ENCODE measurements around the gene CORO7.

Gene CORO7

DNA sequence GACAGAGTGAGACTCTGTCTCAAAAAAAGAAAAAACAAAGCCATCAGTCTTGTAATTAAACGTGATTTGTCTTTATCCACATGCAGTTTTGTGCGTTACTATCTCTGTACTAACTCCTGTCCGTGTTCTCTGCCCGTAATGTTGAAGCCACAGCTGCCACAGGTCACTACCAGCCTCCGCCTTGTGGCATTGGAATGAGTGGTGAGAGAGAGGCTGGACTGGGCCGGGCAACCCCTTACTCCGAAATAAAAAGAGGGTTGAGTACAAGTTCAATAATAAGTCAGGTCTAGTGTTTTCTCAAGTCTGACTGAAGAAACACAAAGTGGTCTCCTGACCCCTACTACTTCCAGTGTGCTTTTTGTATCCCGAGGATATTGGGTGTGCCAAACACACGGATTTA is 14.6 kb upstream of the CORO7 start:
- POLR2A ChIA-PET: no interaction called here
- CTCF ChIA-PET: no interaction called here
- no peak for DNase-seq (ENCODE audit: extremely low spot score)
- TF ChIP-seq FOXA1 (IDR thresholded peaks at IDR 0.05) (no peak), LEF1 (IDR thresholded peaks at IDR 0.05; ENCODE audit: borderline replicate concordance) (no peak), FOXK2 (IDR thresholded peaks at IDR 0.05) (no peak), SUZ12 (IDR thresholded peaks at IDR 0.05) (no peak), CTBP1 (IDR thresholded peaks at IDR 0.05; ENCODE audit: borderline replicate concordance) (no peak), L3MBTL2 (conservative IDR thresholded peaks at IDR 0.05) (no peak), ZNF384 (IDR thresholded peaks at IDR 0.05) (no peak), BHLHE40 (IDR thresholded peaks at IDR 0.05; ENCODE audit: borderline replicate concordance) (no peak), TARDBP (IDR thresholded peaks at IDR 0.05) (no peak), ELF4 (IDR thresholded peaks at IDR 0.05) (no peak), ARNT (IDR thresholded peaks at IDR 0.05) (no peak)

DNA sequence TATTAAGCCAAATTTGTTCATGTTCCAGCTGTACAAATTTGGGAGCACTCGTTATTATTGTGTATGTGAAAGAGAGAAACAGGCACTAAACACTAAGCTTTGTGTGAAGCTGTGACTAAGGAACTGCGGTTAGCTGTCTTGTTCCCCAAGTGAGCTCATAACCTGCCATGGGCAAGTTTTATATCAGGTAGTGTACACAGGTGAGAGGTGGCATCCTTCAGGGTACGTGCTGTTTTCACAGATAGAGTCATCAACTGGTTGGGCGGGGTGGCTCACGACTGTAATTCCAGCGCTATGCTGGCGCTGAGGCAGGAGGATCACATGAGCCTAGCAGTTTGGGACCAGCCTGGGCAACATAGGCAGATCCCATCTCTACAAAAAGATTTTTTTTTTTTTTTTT is 12.1 kb upstream of the CORO7 start:
- CTCF ChIA-PET: no interaction called here
- no peak for DNase-seq (ENCODE audit: extremely low spot score)
- no peak for TF ChIP-seq ZNF384 (IDR thresholded peaks at IDR 0.05)
- POLR2A ChIA-PET: interaction anchor here (1.8 kb wide), 1 partner anchor 11 kb away, joined by 7 read pairs; the partner anchor contains the start of gene CORO7

DNA sequence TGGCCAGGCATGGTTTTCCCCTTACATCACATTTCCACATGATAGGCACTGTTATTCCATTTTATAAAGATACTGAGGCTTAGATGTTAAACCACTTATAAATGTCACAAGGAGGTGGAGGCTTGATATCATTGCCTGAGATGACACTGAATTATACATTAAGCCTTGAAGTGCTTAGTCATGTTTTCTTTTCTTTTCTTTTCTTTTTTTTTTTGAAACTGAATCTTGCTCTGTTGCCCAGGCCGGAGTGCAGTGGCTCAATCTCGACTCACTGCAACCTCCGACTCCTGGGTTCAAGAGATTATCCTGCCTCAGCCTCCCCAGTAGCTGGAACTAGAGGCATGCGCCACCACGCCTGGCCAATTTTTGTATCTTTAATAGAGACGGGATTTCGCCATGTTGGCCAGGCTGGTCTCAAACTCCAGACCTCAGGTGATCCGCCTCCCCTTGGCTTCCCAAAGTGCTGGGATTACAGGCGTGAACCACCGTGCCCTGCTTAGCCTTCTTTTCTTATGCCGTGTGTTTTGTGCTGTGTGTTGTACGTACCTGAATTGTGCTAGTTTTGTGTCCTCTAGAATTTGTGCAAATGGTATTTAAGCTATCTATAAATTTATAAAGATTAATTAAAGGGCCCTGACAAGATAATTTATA is 10.5 kb upstream of the CORO7 start:
- ChIA-PET POLR2A (interaction anchor here (1.8 kb wide), 1 partner anchor 10 kb away, joined by 7 read pairs; the partner anchor contains the start of gene CORO7), CTCF (no interaction called here)
- TF ChIP-seq FOXM1 (IDR thresholded peaks at IDR 0.05; ENCODE audit: borderline replicate concordance): no peak
- TF ChIP-seq L3MBTL2 (conservative IDR thresholded peaks at IDR 0.05): no peak
- TF ChIP-seq CTBP1 (IDR thresholded peaks at IDR 0.05; ENCODE audit: borderline replicate concordance): no peak
- DNase-seq (ENCODE audit: extremely low spot score): no peak

DNA sequence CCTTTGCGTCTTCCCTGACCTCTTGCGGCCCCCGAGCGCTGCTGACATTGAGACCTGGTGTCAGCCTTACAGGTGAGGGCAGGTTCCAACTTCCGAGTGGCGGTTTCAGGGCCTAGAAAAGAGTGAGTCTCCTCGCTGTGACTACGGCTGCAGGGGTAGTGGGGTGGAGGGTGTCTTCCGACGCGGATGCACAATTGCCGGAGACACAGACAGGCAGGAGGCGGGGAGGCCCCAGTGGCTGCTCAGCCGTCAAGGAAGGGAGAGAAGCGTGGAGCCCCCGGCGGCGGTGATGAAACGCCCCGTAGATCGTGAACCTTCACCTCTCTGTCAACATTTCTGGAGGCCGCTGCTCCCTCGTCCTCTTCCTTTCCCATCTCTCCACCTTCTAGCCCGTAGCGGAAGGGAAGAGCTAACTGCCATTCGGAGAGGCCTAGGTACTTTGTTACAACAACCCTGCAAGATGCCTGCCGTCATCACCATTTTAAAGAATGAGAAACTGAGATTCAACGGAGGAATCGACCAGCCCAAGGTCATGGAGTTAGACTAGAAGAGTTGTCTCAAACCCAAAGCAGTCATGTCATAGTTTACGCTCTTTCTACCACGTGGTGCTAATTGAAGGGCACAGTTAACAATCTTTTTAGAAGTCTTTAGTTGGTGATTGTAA is 9.8 kb upstream of the CORO7 start:
- ChIA-PET CTCF (interaction anchor here (0.6 kb wide), 1 partner anchor 190 kb away, joined by 3 read pairs; no protein-coding TSS in a partner anchor), POLR2A (interaction anchor here (0.6 kb wide), 1 partner anchor 211 kb away, joined by 3 read pairs; no protein-coding TSS in a partner anchor)
- DNase-seq (ENCODE audit: extremely low spot score): peak; percentile 29
- TF ChIP-seq CTBP1 (IDR thresholded peaks at IDR 0.05; ENCODE audit: borderline replicate concordance) (no peak), BHLHE40 (IDR thresholded peaks at IDR 0.05; ENCODE audit: borderline replicate concordance) (no peak), FOXK2 (IDR thresholded peaks at IDR 0.05) (no peak), ELF4 (IDR thresholded peaks at IDR 0.05) (no peak)
- TF ChIP-seq, protein P1, sequence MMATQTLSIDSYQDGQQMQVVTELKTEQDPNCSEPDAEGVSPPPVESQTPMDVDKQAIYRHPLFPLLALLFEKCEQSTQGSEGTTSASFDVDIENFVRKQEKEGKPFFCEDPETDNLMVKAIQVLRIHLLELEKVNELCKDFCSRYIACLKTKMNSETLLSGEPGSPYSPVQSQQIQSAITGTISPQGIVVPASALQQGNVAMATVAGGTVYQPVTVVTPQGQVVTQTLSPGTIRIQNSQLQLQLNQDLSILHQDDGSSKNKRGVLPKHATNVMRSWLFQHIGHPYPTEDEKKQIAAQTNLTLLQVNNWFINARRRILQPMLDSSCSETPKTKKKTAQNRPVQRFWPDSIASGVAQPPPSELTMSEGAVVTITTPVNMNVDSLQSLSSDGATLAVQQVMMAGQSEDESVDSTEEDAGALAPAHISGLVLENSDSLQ (IDR thresholded peaks at IDR 0.05): no peak

DNA sequence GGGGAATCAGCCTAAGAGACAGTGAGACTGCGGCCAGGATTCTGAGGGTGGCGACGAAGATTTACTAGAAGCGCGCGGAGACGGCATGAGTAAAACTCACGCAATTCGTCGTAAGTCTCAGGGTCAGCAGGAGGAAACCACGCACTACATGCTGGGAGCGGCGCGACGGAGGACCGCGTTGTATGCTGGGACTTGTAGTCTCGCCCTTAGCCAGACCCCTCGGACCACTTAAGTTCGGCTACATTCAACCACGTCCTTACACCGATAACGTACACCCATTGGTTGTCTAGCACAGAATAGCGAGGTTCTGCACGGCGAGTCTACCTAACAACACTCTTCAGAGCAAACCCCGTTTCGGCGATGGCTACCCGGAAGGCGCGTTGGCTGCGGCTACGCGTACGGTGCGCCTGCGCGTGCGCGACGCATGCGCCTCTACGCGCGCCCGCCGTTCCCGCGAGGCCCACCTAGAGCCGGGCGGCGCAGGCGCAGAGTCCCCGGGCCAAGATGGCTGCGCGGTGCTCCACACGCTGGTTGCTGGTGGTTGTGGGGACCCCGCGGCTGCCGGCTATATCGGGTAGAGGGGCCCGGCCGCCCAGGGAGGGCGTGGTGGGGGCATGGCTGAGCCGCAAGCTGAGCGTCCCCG is 9.1 kb upstream of the CORO7 start, which contains the start of gene DNAJA3:
TSS of gene DNAJA3 (plus strand) at position 491 of the 643 bp plus-strand sequence. CDS start at position 505, 14 bp downstream.
- ChIA-PET CTCF (interaction anchor here (0.6 kb wide), 1 partner anchor 191 kb away, joined by 3 read pairs; no protein-coding TSS in a partner anchor), POLR2A (interaction anchor here (0.6 to 0.9 kb wide), 2 partner anchors 10 to 210 kb away, joined by 3 read pairs; no protein-coding TSS in a partner anchor)
- peak; percentile 98 for DNase-seq (ENCODE audit: extremely low spot score)

DNA sequence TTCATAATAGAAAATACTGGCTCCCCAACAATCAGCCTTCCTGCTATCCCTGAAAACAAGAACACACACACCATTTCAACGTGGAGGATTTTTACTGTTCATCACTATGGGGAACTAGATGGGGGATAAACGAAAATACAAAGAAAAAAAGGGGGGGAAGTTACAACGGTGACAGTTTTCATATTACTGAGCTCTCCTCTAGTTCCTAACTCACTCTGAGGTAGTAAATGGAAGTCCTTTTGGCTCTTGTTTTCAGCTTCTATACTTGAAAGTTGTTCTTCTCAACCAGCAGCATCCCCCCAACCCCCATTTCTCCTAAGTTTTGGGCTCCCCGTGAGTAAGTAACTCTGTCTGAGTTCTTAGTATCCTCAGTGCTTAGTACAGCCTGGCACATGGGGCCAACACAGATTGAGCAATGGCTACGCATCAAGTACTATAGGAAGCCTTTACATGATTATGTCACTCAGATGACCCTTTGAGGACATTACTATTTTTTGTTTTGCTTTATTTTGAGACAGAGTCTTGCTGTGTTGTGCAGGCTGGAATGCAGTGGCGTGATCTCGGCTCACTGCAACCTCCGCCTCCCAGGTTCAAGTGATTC is 4.2 kb upstream of the CORO7 start:
- ChIA-PET CTCF (no interaction called here), POLR2A (interaction anchor here (0.6 kb wide), 1 partner anchor 154 kb away, joined by 3 read pairs; no protein-coding TSS in a partner anchor)
- no peak for TF ChIP-seq TARDBP (IDR thresholded peaks at IDR 0.05)
- TF ChIP-seq L3MBTL2 (conservative IDR thresholded peaks at IDR 0.05): no peak
- TF ChIP-seq LEF1 (IDR thresholded peaks at IDR 0.05; ENCODE audit: borderline replicate concordance): no peak
- no peak for TF ChIP-seq SUZ12 (IDR thresholded peaks at IDR 0.05)
- no peak for TF ChIP-seq HDGF (IDR thresholded peaks at IDR 0.05; ENCODE audit: borderline replicate concordance)
- no peak for TF ChIP-seq NFRKB (IDR thresholded peaks at IDR 0.05)
- TF ChIP-seq FOXA1 (IDR thresholded peaks at IDR 0.05): no peak
- TF ChIP-seq BHLHE40 (IDR thresholded peaks at IDR 0.05; ENCODE audit: borderline replicate concordance): no peak
- TF ChIP-seq ARNT (IDR thresholded peaks at IDR 0.05): no peak
- TF ChIP-seq SP1 (IDR thresholded peaks at IDR 0.05): no peak
- no peak for TF ChIP-seq ZNF384 (IDR thresholded peaks at IDR 0.05)
- TF ChIP-seq, protein P1 (IDR thresholded peaks at IDR 0.05): no peak
- TF ChIP-seq CTBP1 (IDR thresholded peaks at IDR 0.05; ENCODE audit: borderline replicate concordance): no peak
- TF ChIP-seq FOXK2 (IDR thresholded peaks at IDR 0.05): no peak
- no peak for DNase-seq (ENCODE audit: extremely low spot score)

More for the DNA sequence above, 9.1 kb upstream of the CORO7 start, which contains the start of gene DNAJA3:
- TF ChIP-seq FOXM1 (IDR thresholded peaks at IDR 0.05; ENCODE audit: borderline replicate concordance): no peak
- TF ChIP-seq NFRKB (IDR thresholded peaks at IDR 0.05): no peak
- no peak for TF ChIP-seq ARNT (IDR thresholded peaks at IDR 0.05)
- no peak for TF ChIP-seq CTBP1 (IDR thresholded peaks at IDR 0.05; ENCODE audit: borderline replicate concordance)
- peak; percentile 83 for TF ChIP-seq L3MBTL2 (conservative IDR thresholded peaks at IDR 0.05)
- no peak for TF ChIP-seq FOXK2 (IDR thresholded peaks at IDR 0.05)
- TF ChIP-seq SP1 (IDR thresholded peaks at IDR 0.05): no peak
- no peak for TF ChIP-seq BHLHE40 (IDR thresholded peaks at IDR 0.05; ENCODE audit: borderline replicate concordance)
- no peak for TF ChIP-seq TARDBP (IDR thresholded peaks at IDR 0.05)
- TF ChIP-seq ELF4 (IDR thresholded peaks at IDR 0.05): peak; percentile 95
- no peak for TF ChIP-seq LEF1 (IDR thresholded peaks at IDR 0.05; ENCODE audit: borderline replicate concordance)
- TF ChIP-seq HDGF (IDR thresholded peaks at IDR 0.05; ENCODE audit: borderline replicate concordance): no peak
- no peak for TF ChIP-seq SUZ12 (IDR thresholded peaks at IDR 0.05)
